Measurements from ENCODE around the gene STPG3.
"Not testable (repeated sequence)": the region's sequence is repeated elsewhere in the genome, so short reads cannot be mapped to it uniquely, and the experiment has no call there.

DNA sequence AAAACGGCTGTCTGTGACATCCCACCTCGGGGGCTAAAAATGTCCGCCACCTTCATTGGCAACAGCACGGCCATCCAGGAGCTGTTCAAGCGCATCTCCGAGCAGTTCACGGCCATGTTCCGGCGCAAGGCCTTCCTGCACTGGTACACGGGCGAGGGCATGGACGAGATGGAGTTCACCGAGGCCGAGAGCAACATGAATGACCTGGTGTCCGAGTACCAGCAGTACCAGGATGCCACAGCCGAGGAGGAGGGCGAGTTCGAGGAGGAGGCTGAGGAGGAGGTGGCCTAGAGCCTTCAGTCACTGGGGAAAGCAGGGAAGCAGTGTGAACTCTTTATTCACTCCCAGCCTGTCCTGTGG lies 7.8 kb upstream of the STPG3 start:
- TF ChIP-seq EZH2phosphoT487 (IDR thresholded peaks at IDR 0.05; ENCODE audit: insufficient read depth, low read depth); EZH2 (IDR thresholded peaks at IDR 0.05; ENCODE audit: insufficient read depth, poor library complexity, severe bottlenecking): not testable (repeated sequence)

Measured in GM23248 (cell line).